SK-N-MC (cell line): ENCODE measurements around the gene NLGN3.

Experiments used
- EZH2 ChIP-seq: fragments of 200-600 bp; sonication (generic); IDR thresholded peaks from one replicate; pipeline ENCODE4 v1.6.1; 2017; ENCODE audit warnings: antibody characterized with exemption
- FOXP2 ChIP-seq: optimal IDR thresholded peaks from 2 replicates; pipeline ENCODE3; 2011; ENCODE audit warnings: mild to moderate bottlenecking, moderate library complexity; ENCODE audit not compliant: insufficient read depth; ENCODE audit errors: extremely low read length, control extremely low read depth
- POLR2AphosphoS5 ChIP-seq: IDR thresholded peaks from 2 replicates; pipeline ENCODE4 v1.6.1; 2012; ENCODE audit warnings: mild to moderate bottlenecking, low read depth, low read length, borderline replicate concordance

DNA sequence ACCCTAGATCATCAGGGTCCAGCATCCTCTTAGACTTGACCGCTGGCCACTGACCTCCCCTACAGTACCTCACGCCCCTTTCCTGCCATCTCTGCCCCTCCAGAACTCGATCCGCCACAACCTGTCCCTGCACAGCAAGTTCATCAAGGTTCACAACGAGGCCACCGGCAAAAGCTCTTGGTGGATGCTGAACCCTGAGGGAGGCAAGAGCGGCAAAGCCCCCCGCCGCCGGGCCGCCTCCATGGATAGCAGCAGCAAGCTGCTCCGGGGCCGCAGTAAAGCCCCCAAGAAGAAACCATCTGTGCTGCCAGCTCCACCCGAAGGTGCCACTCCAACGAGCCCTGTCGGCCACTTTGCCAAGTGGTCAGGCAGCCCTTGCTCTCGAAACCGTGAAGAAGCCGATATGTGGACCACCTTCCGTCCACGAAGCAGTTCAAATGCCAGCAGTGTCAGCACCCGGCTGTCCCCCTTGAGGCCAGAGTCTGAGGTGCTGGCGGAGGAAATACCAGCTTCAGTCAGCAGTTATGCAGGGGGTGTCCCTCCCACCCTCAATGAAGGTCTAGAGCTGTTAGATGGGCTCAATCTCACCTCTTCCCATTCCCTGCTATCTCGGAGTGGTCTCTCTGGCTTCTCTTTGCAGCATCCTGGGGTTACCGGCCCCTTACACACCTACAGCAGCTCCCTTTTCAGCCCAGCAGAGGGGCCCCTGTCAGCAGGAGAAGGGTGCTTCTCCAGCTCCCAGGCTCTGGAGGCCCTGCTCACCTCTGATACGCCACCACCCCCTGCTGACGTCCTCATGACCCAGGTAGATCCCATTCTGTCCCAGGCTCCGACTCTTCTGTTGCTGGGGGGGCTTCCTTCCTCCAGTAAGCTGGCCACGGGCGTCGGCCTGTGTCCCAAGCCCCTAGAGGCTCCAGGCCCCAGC, 43.8 kb upstream of the NLGN3 start:
- TF ChIP-seq EZH2 (no peak), POLR2AphosphoS5 (no peak), FOXP2 (no peak)
